NCI-H187 (cell line): Measurements from ENCODE around the gene RASGRF2.
"Not testable (repeated sequence)": the region's sequence is repeated elsewhere in the genome, so short reads cannot be mapped to it uniquely, and the experiment has no call there.

Experiments used
- DNase-seq, 2 experiments: peaks; one replicate each; lab custom pipeline; 2025; lab: John Stamatoyannopoulos, UW

The RASGRF2 gene

GRCh38 chr5:81021951-81022687 is 62.0 kb downstream of the RASGRF2 start:
- DNase-seq = no peak

- no peak for DNase-seq
These were observed 62.5 kb downstream of the RASGRF2 start for GRCh38 chr5:81022688-81023084.

GRCh38 chr5:81023261-81023970 is 63.3 kb downstream of the RASGRF2 start:
- no peak for DNase-seq

- no peak for DNase-seq
These were observed 67.4 kb downstream of the RASGRF2 start for GRCh38 chr5:81027481-81028058.

- DNase-seq = not testable (repeated sequence)
These were observed 68.7 kb downstream of the RASGRF2 start for GRCh38 chr5:81028888-81029287.

GRCh38 chr5:81029736-81030135 is 69.6 kb downstream of the RASGRF2 start:
- not testable (repeated sequence) for DNase-seq

GRCh38 chr5:81030236-81031034 is 70.3 kb downstream of the RASGRF2 start:
- DNase-seq = not testable (repeated sequence)

GRCh38 chr5:81035522-81035921 is 75.4 kb downstream of the RASGRF2 start:
- DNase-seq = no peak

GRCh38 chr5:81038495-81038894 is 78.3 kb downstream of the RASGRF2 start:
- DNase-seq = no peak

- no peak for DNase-seq
These were observed 84.7 kb downstream of the RASGRF2 start for GRCh38 chr5:81044868-81045267.

- DNase-seq = no peak
These were observed 85.2 kb downstream of the RASGRF2 start for GRCh38 chr5:81045389-81045807.

- DNase-seq = no peak
These were observed 85.9 kb downstream of the RASGRF2 start for GRCh38 chr5:81046041-81046440.

- DNase-seq = no peak
These were observed 92.2 kb downstream of the RASGRF2 start for GRCh38 chr5:81052325-81052724.

- DNase-seq = not testable (repeated sequence)
These were observed 93.1 kb downstream of the RASGRF2 start for GRCh38 chr5:81053282-81053681.

- DNase-seq = no peak
These were observed 98.0 kb downstream of the RASGRF2 start for GRCh38 chr5:81058121-81058520.

GRCh38 chr5:81065492-81065891 is 105.3 kb downstream of the RASGRF2 start:
- DNase-seq = no peak

- no peak for DNase-seq
These were observed 105.9 kb downstream of the RASGRF2 start for GRCh38 chr5:81066102-81066501.

- no peak for DNase-seq
These were observed 107.2 kb downstream of the RASGRF2 start for GRCh38 chr5:81067406-81067805.

GRCh38 chr5:81068063-81068462 is 107.9 kb downstream of the RASGRF2 start:
- no peak for DNase-seq

GRCh38 chr5:81068635-81069034 is 108.5 kb downstream of the RASGRF2 start:
- no peak for DNase-seq

GRCh38 chr5:81069990-81070389 is 109.8 kb downstream of the RASGRF2 start:
- no peak for DNase-seq

- DNase-seq = no peak
These were observed 110.5 kb downstream of the RASGRF2 start for GRCh38 chr5:81070571-81071255.
